Testis (tissue), 3 donors: ENCODE data around the gene FLT4. TPM values are rescaled to one million over a fixed set of nuclear protein-coding genes. Genes with fewer than 3 reads are reported as not detected.

Experiments
- DNase-seq: peaks from one replicate; pipeline ENCODE4 v3.0.0-alpha.2; 2019
- H3K27ac ChIP-seq, 2 donors: fragments of 200-600 bp; sonication (generic); one replicate each; pipeline ENCODE4 v1.5.1; 2019
- H3K27me3 ChIP-seq: fragments of 200-600 bp; sonication (generic); one replicate; pipeline ENCODE4 v1.5.1; 2019
- H3K36me3 ChIP-seq: fragments of 200-600 bp; sonication (generic); one replicate; pipeline ENCODE4 v1.5.1; 2017; ENCODE audit warnings: low read depth; ENCODE audit errors: missing control alignments
- H3K4me1 ChIP-seq: fragments of 200-600 bp; sonication (generic); one replicate; pipeline ENCODE4 v1.5.1; 2019
- H3K4me3 ChIP-seq, 2 donors: fragments of 200-600 bp; sonication (generic); one replicate each; pipeline ENCODE4 v1.5.1; 2017 to 2019
- H3K9me3 ChIP-seq: fragments of 200-600 bp; sonication (generic); one replicate; pipeline ENCODE4 v1.5.1; 2017
- CTCF ChIP-seq, 3 experiments: fragments of 450-650 bp in 2 of 3; fragments of 200-600 bp in 1 of 3; sonication (generic) in 1 of 3; IDR thresholded peaks; one replicate each; pipeline ENCODE4 v1.5.1; 2016 to 2019; ENCODE audit warnings: antibody characterized with exemption in 3 of 3, mild to moderate bottlenecking in 2 of 3, moderate library complexity in 1 of 3
- POLR2A ChIP-seq: fragments of 450-650 bp; IDR thresholded peaks from one replicate; pipeline ENCODE4 v1.6.1; 2017; ENCODE audit warnings: antibody characterized with exemption, mild to moderate bottlenecking, moderate library complexity
- WGBS, 2 donors: methylation state at CpG; one replicate each; pipeline ENCODE4 v1.1.5; 2018; 5-methylcytosine and 5-hydroxymethylcytosine counted together
- intact Hi-C: fragments of 100-400 bp; cut with DNase I; formaldehyde crosslinking; loops from one replicate; pipeline ENCODE4 v1.15.1; 2023; ENCODE audit warnings: low total_unique reads
- polyA plus RNA-seq: library from polyadenylated mRNA; stranded (reverse); fragments of 350-450 nt; fragmentation: Illumina TruSeq; extraction: RNeasy Lipid Tissue Mini Kit (QIAGEN cat#74804); gene quantifications from one replicate; pipeline ENCODE4 v1.2.3, GENCODE V29; 2014; ENCODE audit warnings: low read depth, low replicate concordance; ENCODE audit not compliant: insufficient read depth
- total RNA-seq, 2 donors: library from RNA; depleted of rRNA; stranded (reverse); fragments of >200 nt; gene quantifications; one replicate each; pipeline ENCODE4 v1.2.3, GENCODE V29; 2016

FLT4 gene
- total and polyA plus RNA-seq, 3 donors from 2014 or later: 11.9 to 24.2 (median 23.5) TPM

- intact Hi-C loops: no loop called here
- 86 to 89% methylated on average over 4 to 10 of the region's 10 CpGs for WGBS, 2 donors
These were observed 3.0 kb downstream of the FLT4 start for GRCh38 chr5:180646289-180646962.

GRCh38 chr5:180645274-180646204, 3.9 kb downstream of the FLT4 start:
- no peak for DNase-seq
- WGBS, 2 donors: 60 to 65% methylated on average over 13 to 34 of the region's 34 CpGs
- intact Hi-C loops: no loop called here
- Histone ChIP-seq H3K4me1 (no peaks in the 10 kb centered on the region), H3K4me3 (no peak overlapping the region), H3K9me3 (no peaks in the 10 kb centered on the region), H3K36me3 (no peaks in the 10 kb centered on the region), H3K27me3 (no peaks in the 10 kb centered on the region), H3K27ac (no peak overlapping the region)
- TF ChIP-seq CTCF (IDR thresholded peaks at IDR 0.05): no peak
- no peak for TF ChIP-seq POLR2A

More at GRCh38 chr5:180646289-180646962, 3.0 kb downstream of the FLT4 start:
- Histone ChIP-seq H3K9me3 (no peaks in the 10 kb centered on the region), H3K4me3 (no peak overlapping the region), H3K4me1 (no peaks in the 10 kb centered on the region), H3K36me3 (no peaks in the 10 kb centered on the region), H3K27ac (no peak overlapping the region), H3K27me3 (no peaks in the 10 kb centered on the region)
- DNase-seq: no peak
- TF ChIP-seq POLR2A (no peak), CTCF (IDR thresholded peaks at IDR 0.05) (no peak)

GRCh38 chr5:180644825-180645273, 4.6 kb downstream of the FLT4 start:
- no peaks in the 10 kb centered on the region for H3K27me3 ChIP-seq

GRCh38 chr5:180644129-180644824, 5.1 kb downstream of the FLT4 start:
- Histone ChIP-seq H3K4me1 (no peaks in the 10 kb centered on the region), H3K27me3 (no peaks in the 10 kb centered on the region), H3K4me3 (no peak overlapping the region), H3K36me3 (no peaks in the 10 kb centered on the region), H3K27ac (no peak overlapping the region), H3K9me3 (no peaks in the 10 kb centered on the region)
- intact Hi-C loops: no loop called here
- no peak for DNase-seq
- 87 to 90% methylated on average over 20 of the region's 20 CpGs for WGBS, 2 donors
- no peak for TF ChIP-seq CTCF (IDR thresholded peaks at IDR 0.05)
- no peak for TF ChIP-seq POLR2A

More at GRCh38 chr5:180644825-180645273, 4.6 kb downstream of the FLT4 start:
- Histone ChIP-seq H3K9me3 (no peaks in the 10 kb centered on the region), H3K4me3 (no peak overlapping the region), H3K4me1 (no peaks in the 10 kb centered on the region), H3K36me3 (no peaks in the 10 kb centered on the region), H3K27ac (no peak overlapping the region)
- 51 to 74% methylated on average over 8 to 14 of the region's 14 CpGs for WGBS, 2 donors
- DNase-seq: no peak
- intact Hi-C loops: no loop called here
- TF ChIP-seq POLR2A (no peak), CTCF (IDR thresholded peaks at IDR 0.05) (no peak)
